ENCODE data around the gene GCN1.

The GCN1 gene

GRCh38 chr12:120172053-120172452 is 22.5 kb downstream of the GCN1 start:
- no peak for DNase-seq

GRCh38 chr12:120170631-120171030 is 23.9 kb downstream of the GCN1 start:
- DNase-seq, result no peak

- no peak for DNase-seq
Measured at GRCh38 chr12:120169946-120170345, 24.6 kb downstream of the GCN1 start.

GRCh38 chr12:120168337-120168736 is 26.2 kb downstream of the GCN1 start:
- no peak for DNase-seq

GRCh38 chr12:120167529-120168095 is 26.9 kb downstream of the GCN1 start:
- DNase-seq, result no peak

- no peak for DNase-seq
Measured at GRCh38 chr12:120164293-120164692, 30.2 kb downstream of the GCN1 start.

GRCh38 chr12:120162763-120163162 is 31.8 kb downstream of the GCN1 start:
- no peak for DNase-seq

- DNase-seq, result no peak
Measured at GRCh38 chr12:120161852-120162251, 32.7 kb downstream of the GCN1 start.

- DNase-seq, result no peak
Measured at GRCh38 chr12:120159509-120160237, 34.8 kb downstream of the GCN1 start.

- no peak for DNase-seq
Measured at GRCh38 chr12:120158351-120158750, 36.2 kb downstream of the GCN1 start.

GRCh38 chr12:120157678-120158077 is 36.8 kb downstream of the GCN1 start:
- no peak for DNase-seq

- DNase-seq, result no peak
Measured at GRCh38 chr12:120156315-120157259, 37.9 kb downstream of the GCN1 start.

- no peak for DNase-seq
Measured at GRCh38 chr12:120155072-120155471, 39.4 kb downstream of the GCN1 start.

GRCh38 chr12:120150919-120151525 is 43.5 kb downstream of the GCN1 start:
- DNase-seq, result no peak

GRCh38 chr12:120148011-120148410 is 46.5 kb downstream of the GCN1 start:
- no peak for DNase-seq

- DNase-seq, result no peak
Measured at GRCh38 chr12:120145164-120145563, 49.4 kb downstream of the GCN1 start.

GRCh38 chr12:120144215-120144614 is 50.3 kb downstream of the GCN1 start:
- no peak for DNase-seq

GRCh38 chr12:120142231-120142877 is 52.2 kb downstream of the GCN1 start:
- no peak for DNase-seq

GRCh38 chr12:120141336-120141735 is 53.2 kb downstream of the GCN1 start:
- no peak for DNase-seq

- DNase-seq, result no peak
Measured at GRCh38 chr12:120140603-120141002, 53.9 kb downstream of the GCN1 start.

- DNase-seq, result no peak
Measured at GRCh38 chr12:120139958-120140357, 54.6 kb downstream of the GCN1 start.

- no peak for DNase-seq
Measured at GRCh38 chr12:120138366-120138765, 56.1 kb downstream of the GCN1 start.

- DNase-seq, result no peak
Measured at GRCh38 chr12:120137833-120138232, 56.7 kb downstream of the GCN1 start.

All from stimulated activated CD4-positive, alpha-beta T cell treated with anti-CD3 and anti-CD28 coated beads, Interleukin-4, amount 100 ng/mL, for 4 hours (primary cell).